PC-3 (cell line): ENCODE results near the gene PDS5B. TPM values are rescaled to one million over a fixed set of nuclear protein-coding genes. Genes with fewer than 3 reads are reported as not detected.

Experiments
- ATAC-seq: fragments of 200-7000 bp; cut with Tn5 transposase; 2 replicates; pipeline ENCODE4 v1.9.1; 2020; ENCODE audit warnings: mild to moderate bottlenecking, moderate library complexity
- BruUV-seq: library from RNA; stranded (reverse); fragments of 400-500 nt; replicated peaks from 2 replicates; lab custom pipeline; 2021; lab: Mats Ljungman, UMichigan
- CTCF ChIA-PET: fragments of 300-600 bp; sonication (Branson Sonifier 250); formaldehyde crosslinking; loops from one replicate; lab custom pipeline; 2022; ENCODE audit warnings: antibody characterized with exemption; lab: Charles Lee
- POLR2A ChIA-PET: fragments of 300-600 bp; sonication (Branson Sonifier 250); formaldehyde crosslinking; loops from one replicate; lab custom pipeline; 2022; ENCODE audit warnings: antibody characterized with exemption; ENCODE audit not compliant: unreplicated experiment; lab: Charles Lee
- DNase-seq: peaks from one replicate; pipeline ENCODE4 v3.0.0-alpha.2; 2015
- H2AFZ ChIP-seq: fragments of 300-600 bp; sonication (generic); 2 replicates; pipeline ENCODE4 v1.6.0; 2016; ENCODE audit warnings: antibody characterized with exemption, low read length
- H3F3A ChIP-seq: fragments of 300-600 bp; sonication (generic); one replicate; pipeline ENCODE4 v1.6.0; 2017; ENCODE audit warnings: antibody characterized with exemption, low read length, control low read depth, mild to moderate bottlenecking; ENCODE audit not compliant: unreplicated experiment
- H3K27ac ChIP-seq: fragments of 300-600 bp; sonication (generic); 2 replicates; pipeline ENCODE4 v1.5.1; 2016; ENCODE audit warnings: mild to moderate bottlenecking, low read length
- H3K27me3 ChIP-seq: fragments of 300-600 bp; sonication (generic); 2 replicates; pipeline ENCODE4 v1.6.1; 2016; ENCODE audit warnings: low read length, mixed read lengths
- H3K36me3 ChIP-seq: fragments of 300-600 bp; sonication (generic); 2 replicates; pipeline ENCODE4 v1.6.1; 2016; ENCODE audit warnings: low read depth, mixed run types, low read length, mixed read lengths
- H3K4me1 ChIP-seq: fragments of 300-600 bp; sonication (generic); 2 replicates; pipeline ENCODE4 v1.5.1; 2016; ENCODE audit warnings: low read length; ENCODE audit not compliant: insufficient read depth
- H3K4me2 ChIP-seq: fragments of 300-600 bp; sonication (generic); 2 replicates; pipeline ENCODE4 v1.6.0; 2016; ENCODE audit warnings: low read length
- H3K4me3 ChIP-seq: fragments of 300-600 bp; sonication (generic); 2 replicates; pipeline ENCODE4 v1.5.1; 2016; ENCODE audit warnings: mild to moderate bottlenecking, low read length, mixed read lengths
- H3K79me2 ChIP-seq: fragments of 300-600 bp; sonication (generic); 2 replicates; pipeline ENCODE4 v1.6.1; 2017; ENCODE audit warnings: low read length, mixed read lengths
- H3K9ac ChIP-seq: fragments of 300-600 bp; sonication (generic); 2 replicates; pipeline ENCODE4 v1.6.0; 2016; ENCODE audit warnings: mild to moderate bottlenecking, low read length
- H3K9me2 ChIP-seq: fragments of 300-600 bp; sonication (generic); replicated peaks from 2 replicates; pipeline ENCODE4 v1.6.1; 2016; ENCODE audit warnings: mixed run types, low read length, mixed read lengths
- H3K9me3 ChIP-seq: fragments of 300-600 bp; sonication (generic); 2 replicates; pipeline ENCODE4 v1.6.1; 2016; ENCODE audit warnings: low read length, mixed read lengths
- H4K20me1 ChIP-seq: fragments of 300-600 bp; sonication (generic); 2 replicates; pipeline ENCODE4 v1.6.1; 2016; ENCODE audit warnings: low read length, mixed read lengths
- CTCF ChIP-seq: fragments of 300-600 bp; sonication (generic); conservative IDR thresholded peaks from 2 replicates; pipeline ENCODE4 v1.5.1; 2017; ENCODE audit warnings: antibody characterized with exemption, low read depth, mild to moderate bottlenecking, low read length
- EZH2 ChIP-seq: fragments of 300-600 bp; sonication (generic); IDR thresholded peaks from one replicate; pipeline ENCODE4 v1.6.1; 2017; ENCODE audit warnings: antibody characterized with exemption, mild to moderate bottlenecking, low read length; ENCODE audit not compliant: unreplicated experiment
- EZH2phosphoT487 ChIP-seq: fragments of 300-600 bp; sonication (generic); IDR thresholded peaks from 2 replicates; pipeline ENCODE4 v1.6.1; 2018; ENCODE audit warnings: mild to moderate bottlenecking, antibody characterized with exemption, low read length, borderline replicate concordance
- intact Hi-C: fragments of 100-400 bp; cut with micrococcal nuclease; formaldehyde crosslinking; loops from 2 replicates; pipeline ENCODE4 v1.9.0; 2023
- total RNA-seq: library from RNA; depleted of rRNA; stranded (reverse); fragments of >200 nt; gene quantifications from 2 replicates; pipeline ENCODE4 v1.2.3, GENCODE V29; 2014

PDS5B gene
- total RNA-seq, 1 experiment from 2014 or later = 20.3 TPM

GRCh38 chr13:32642858-32643257 is 56.6 kb downstream of the PDS5B start:
- TF ChIP-seq EZH2phosphoT487 (no peak), CTCF (no peak), EZH2 (no peak)
- H3F3A ChIP-seq = no peaks in the 10 kb centered on the region
- H3K27ac ChIP-seq = no peak overlapping the region
- peaks cover 87% of the 10 kb centered on the region for H3K79me2 ChIP-seq
- peaks cover 16% of the 10 kb centered on the region for H3K4me1 ChIP-seq
- POLR2A ChIA-PET = no interaction called here
- H3K36me3 ChIP-seq = no peaks in the 10 kb centered on the region
- H3K9ac ChIP-seq = no peak overlapping the region
- peak; percentile 83 for ATAC-seq
- no peaks in the 10 kb centered on the region for H3K9me3 ChIP-seq
- H3K27me3 ChIP-seq = no peaks in the 10 kb centered on the region
- no peak overlapping the region for H2AFZ ChIP-seq
- peak; percentile 59 for DNase-seq
- peaks cover 24% of the 10 kb centered on the region for H4K20me1 ChIP-seq
- intact Hi-C loops = loop anchor here (5.0 kb wide), 1 partner anchor 106 kb away; the partner anchor contains the start of gene N4BP2L2
- no peaks in the 10 kb centered on the region for H3K9me2 ChIP-seq
- H3K4me3 ChIP-seq = no peak overlapping the region
- CTCF ChIA-PET = interaction anchor here (0.5 to 0.8 kb wide), 3 partner anchors 26 to 435 kb away, joined by 3 to 9 read pairs (median 6); no protein-coding TSS in a partner anchor
- no TSS peak for BruUV-seq
- H3K4me2 ChIP-seq = peak overlapping the region; percentile 20; the same call in 1 of the 2 replicates

DNA sequence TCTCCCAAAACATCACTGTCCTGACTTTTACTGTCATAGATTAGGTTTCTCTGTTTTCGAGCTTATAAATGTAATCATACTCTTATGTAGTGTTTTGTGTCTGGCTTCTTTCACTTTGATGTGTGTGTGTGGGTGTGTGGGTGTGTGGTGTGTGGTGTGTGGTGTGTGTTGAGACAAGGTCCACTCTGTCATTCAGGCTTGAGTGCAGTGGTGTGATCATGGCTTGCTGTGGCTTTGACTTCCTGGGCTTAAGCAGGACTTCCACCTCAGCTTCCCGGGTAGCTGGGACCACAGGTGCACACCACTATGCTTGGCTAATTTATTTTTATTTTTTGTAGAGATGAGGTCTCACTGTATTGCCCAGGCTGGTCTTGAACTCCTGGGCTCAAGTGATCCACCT is 59.6 kb downstream of the PDS5B start:
- ATAC-seq (no peak), DNase-seq (no peak)
- Histone ChIP-seq H2AFZ (no peak overlapping the region), H4K20me1 (peaks cover 24% of the 10 kb centered on the region), H3F3A (no peaks in the 10 kb centered on the region), H3K9me2 (no peaks in the 10 kb centered on the region), H3K9me3 (no peaks in the 10 kb centered on the region), H3K4me3 (no peak overlapping the region), H3K27ac (no peak overlapping the region), H3K4me2 (no peak overlapping the region), H3K9ac (no peak overlapping the region), H3K79me2 (peaks cover 84% of the 10 kb centered on the region), H3K4me1 (peaks cover 16% of the 10 kb centered on the region), H3K27me3 (no peaks in the 10 kb centered on the region), H3K36me3 (no peaks in the 10 kb centered on the region)
- ChIA-PET CTCF (no interaction called here), POLR2A (no interaction called here)
- TF ChIP-seq CTCF (no peak), EZH2phosphoT487 (no peak), EZH2 (no peak)
- intact Hi-C loops = loop anchor here (5.0 kb wide), 1 partner anchor 896 kb away; no protein-coding TSS in a partner anchor
- no TSS peak for BruUV-seq

DNA sequence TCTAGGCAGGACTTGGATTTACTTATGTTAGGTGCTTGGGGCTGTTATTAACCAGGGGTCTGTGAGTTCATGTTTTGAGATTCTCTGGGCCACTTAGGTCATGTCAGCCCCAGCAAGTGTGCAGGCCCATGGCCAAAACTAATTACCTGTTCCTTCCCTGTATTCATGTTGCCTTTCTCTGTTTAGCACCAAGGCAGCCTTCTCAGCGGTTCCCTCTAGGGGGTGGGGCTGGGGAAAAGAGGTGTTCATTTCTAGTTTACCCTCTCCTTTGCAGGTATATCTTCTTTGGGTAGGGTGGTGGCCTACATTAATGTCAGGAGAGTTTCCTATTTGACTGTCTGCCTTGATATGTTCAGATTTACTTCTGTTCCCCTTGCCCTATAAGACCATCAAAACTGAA is 61.7 kb downstream of the PDS5B start:
- no peaks in the 10 kb centered on the region for H3K27me3 ChIP-seq
- H3K9ac ChIP-seq = no peak overlapping the region
- ATAC-seq = no peak
- no TSS peak for BruUV-seq
- peaks cover 6% of the 10 kb centered on the region for H3K4me1 ChIP-seq
- H3K4me2 ChIP-seq = no peak overlapping the region
- no peak overlapping the region for H3K4me3 ChIP-seq
- no peaks in the 10 kb centered on the region for H3F3A ChIP-seq
- intact Hi-C loops = loop anchor here (5.0 kb wide), 1 partner anchor 894 kb away; no protein-coding TSS in a partner anchor
- no peak for DNase-seq
- no peaks in the 10 kb centered on the region for H3K9me2 ChIP-seq
- CTCF ChIA-PET = interaction anchor here (0.6 kb wide), 1 partner anchor 408 kb away, joined by 3 read pairs; no protein-coding TSS in a partner anchor
- H3K79me2 ChIP-seq = peaks cover 73% of the 10 kb centered on the region
- POLR2A ChIA-PET = no interaction called here
- peaks cover 12% of the 10 kb centered on the region; the same call in 1 of the 2 replicates for H4K20me1 ChIP-seq
- no peak overlapping the region for H2AFZ ChIP-seq
- no peaks in the 10 kb centered on the region for H3K9me3 ChIP-seq
- no peak for TF ChIP-seq CTCF
- no peak overlapping the region for H3K27ac ChIP-seq
- H3K36me3 ChIP-seq = no peaks in the 10 kb centered on the region
